Astrocyte (in vitro differentiated cells and primary cell): Measurements from ENCODE around the gene CDKN2B. TPM values are rescaled to one million over a fixed set of nuclear protein-coding genes. Genes with fewer than 3 reads are reported as not detected.

Experiments used
- DNase-seq: peaks from one replicate; pipeline ENCODE4 v3.0.0-alpha.2; 2010; ENCODE audit warnings: low read depth
- FAIRE-seq: peaks from 2 replicates; lab custom pipeline; 2011; peaks lifted over from hg19 to GRCh38; lab: Jason Lieb, UNC
- H2AFZ ChIP-seq: 2 replicates; pipeline ENCODE4 v1.6.0; 2012; ENCODE audit warnings: low read depth, low read length, inconsistent platforms
- H3K27ac ChIP-seq: 2 replicates; pipeline ENCODE4 v1.5.1; 2011; ENCODE audit warnings: low read depth, low read length, inconsistent platforms
- H3K27me3 ChIP-seq: 2 replicates; pipeline ENCODE4 v1.6.0; 2011; ENCODE audit warnings: low read length, inconsistent platforms; ENCODE audit not compliant: insufficient read depth
- H3K36me3 ChIP-seq: 2 replicates; pipeline ENCODE4 v1.5.1; 2011; ENCODE audit warnings: low read length, inconsistent platforms; ENCODE audit not compliant: insufficient read depth
- H3K4me1 ChIP-seq: 2 replicates; pipeline ENCODE4 v1.5.1; 2011; ENCODE audit warnings: low read length, inconsistent platforms; ENCODE audit not compliant: insufficient read depth
- H3K4me2 ChIP-seq: 2 replicates; pipeline ENCODE4 v1.6.0; 2012; ENCODE audit warnings: low read length, inconsistent platforms
- H3K4me3 ChIP-seq: 2 replicates; pipeline ENCODE4 v1.5.1; 2011; ENCODE audit warnings: low read depth, mild to moderate bottlenecking, low read length, inconsistent platforms; ENCODE audit not compliant: insufficient read depth
- H3K79me2 ChIP-seq: 2 replicates; pipeline ENCODE4 v1.6.0; 2012; ENCODE audit warnings: mild to moderate bottlenecking, low read length, inconsistent platforms; ENCODE audit not compliant: insufficient read depth
- H3K9ac ChIP-seq: 2 replicates; pipeline ENCODE4 v1.6.0; 2012; ENCODE audit warnings: mild to moderate bottlenecking, low read length, inconsistent platforms
- H3K9me3 ChIP-seq: 2 replicates; pipeline ENCODE4 v1.5.1; 2012; ENCODE audit warnings: low read depth, mild to moderate bottlenecking, low read length, inconsistent platforms; ENCODE audit not compliant: insufficient read depth
- H4K20me1 ChIP-seq: 2 replicates; pipeline ENCODE4 v1.6.0; 2012; ENCODE audit warnings: low read length, inconsistent platforms; ENCODE audit not compliant: insufficient read depth
- H3K27ac Mint-ChIP-seq: one replicate; pipeline ENCODE4 v1.8.0; 2021; ENCODE audit warnings: mild to moderate bottlenecking, mixed read lengths; ENCODE audit not compliant: unreplicated experiment
- H3K27me3 Mint-ChIP-seq: one replicate; pipeline ENCODE4 v1.8.0; 2021; ENCODE audit warnings: low read depth, mixed read lengths; ENCODE audit not compliant: unreplicated experiment
- H3K36me3 Mint-ChIP-seq: one replicate; pipeline ENCODE4 v1.8.0; 2021; ENCODE audit warnings: low read depth, mixed read lengths; ENCODE audit not compliant: unreplicated experiment
- H3K4me1 Mint-ChIP-seq: one replicate; pipeline ENCODE4 v1.8.0; 2021; ENCODE audit warnings: low read depth, mixed read lengths; ENCODE audit not compliant: unreplicated experiment
- H3K4me3 Mint-ChIP-seq: one replicate; pipeline ENCODE4 v1.8.0; 2021; ENCODE audit warnings: mild to moderate bottlenecking, moderate library complexity, mixed read lengths; ENCODE audit not compliant: unreplicated experiment
- H3K9me3 Mint-ChIP-seq: one replicate; pipeline ENCODE4 v1.8.0; 2021; ENCODE audit warnings: mild to moderate bottlenecking, mixed read lengths; ENCODE audit not compliant: unreplicated experiment
- CTCF ChIP-seq: IDR thresholded peaks from 2 replicates; pipeline ENCODE4 v1.5.1; 2011; ENCODE audit warnings: low read depth, mild to moderate bottlenecking, inconsistent platforms, low read length, moderate library complexity; ENCODE audit not compliant: insufficient read depth
- EZH2 ChIP-seq: IDR thresholded peaks from 2 replicates; pipeline ENCODE4 v1.6.1; 2012; ENCODE audit warnings: mild to moderate bottlenecking, low read length, inconsistent platforms; ENCODE audit not compliant: insufficient read depth
- total RNA-seq: library from RNA; stranded (reverse); gene quantifications from 2 replicates; pipeline ENCODE4 v1.2.1, GENCODE V29; 2021

The CDKN2B gene
- total RNA-seq, 1 donor from 2014 or later = 306 TPM

GRCh38 chr9:22028394-22028793, 19.3 kb upstream of the CDKN2B start:
- no peaks in the 10 kb centered on the region for H4K20me1 ChIP-seq
- H3K79me2 ChIP-seq = peaks cover 14% of the 10 kb centered on the region
- H3K4me3 ChIP-seq = no peak overlapping the region
- DNase-seq (no peak), FAIRE-seq (no peak)
- Mint-ChIP-seq H3K36me3 (peaks cover 2% of the 10 kb centered on the region), H3K4me3 (no peak overlapping the region), H3K9me3 (no peaks in the 10 kb centered on the region), H3K27ac (no peak overlapping the region), H3K4me1 (peaks cover 13% of the 10 kb centered on the region), H3K27me3 (peaks cover 2% of the 10 kb centered on the region)
- H3K27ac ChIP-seq = no peak overlapping the region
- H3K4me1 ChIP-seq = peaks cover 11% of the 10 kb centered on the region
- H2AFZ ChIP-seq = no peak overlapping the region
- no peaks in the 10 kb centered on the region for H3K36me3 ChIP-seq
- H3K27me3 ChIP-seq = no peaks in the 10 kb centered on the region
- no peak overlapping the region for H3K9ac ChIP-seq
- H3K9me3 ChIP-seq = no peaks in the 10 kb centered on the region
- no peak for TF ChIP-seq EZH2
- TF ChIP-seq CTCF = no peak
- H3K4me2 ChIP-seq = no peak overlapping the region

- H3K9me3 Mint-ChIP-seq = peaks cover 7% of the 10 kb centered on the region
- H3K36me3 Mint-ChIP-seq = peaks cover 5% of the 10 kb centered on the region
- H3K4me1 Mint-ChIP-seq = peaks cover 11% of the 10 kb centered on the region
- H3K27me3 Mint-ChIP-seq = peaks cover 5% of the 10 kb centered on the region
- Histone ChIP-seq H3K79me2 (peaks cover 14% of the 10 kb centered on the region), H3K27ac (no peak overlapping the region), H3K4me2 (no peak overlapping the region), H3K9me3 (no peaks in the 10 kb centered on the region), H3K36me3 (no peaks in the 10 kb centered on the region), H3K27me3 (no peaks in the 10 kb centered on the region), H3K4me1 (peaks cover 11% of the 10 kb centered on the region), H3K9ac (no peak overlapping the region), H3K4me3 (no peak overlapping the region), H4K20me1 (no peaks in the 10 kb centered on the region), H2AFZ (no peak overlapping the region)
- no peak overlapping the region for H3K27ac Mint-ChIP-seq
- FAIRE-seq (no peak), DNase-seq (no peak)
- TF ChIP-seq CTCF (no peak), EZH2 (no peak)
- no peak overlapping the region for H3K4me3 Mint-ChIP-seq
Measured at GRCh38 chr9:22026696-22027095, 17.6 kb upstream of the CDKN2B start.

- H3K27ac Mint-ChIP-seq = no peak overlapping the region
- Histone ChIP-seq H3K9me3 (no peaks in the 10 kb centered on the region), H3K79me2 (peaks cover 14% of the 10 kb centered on the region), H3K4me1 (no peaks in the 10 kb centered on the region), H3K36me3 (no peaks in the 10 kb centered on the region), H3K27ac (no peak overlapping the region), H3K4me2 (no peak overlapping the region), H3K9ac (no peak overlapping the region), H3K27me3 (no peaks in the 10 kb centered on the region), H3K4me3 (no peak overlapping the region), H4K20me1 (no peaks in the 10 kb centered on the region), H2AFZ (no peak overlapping the region)
- TF ChIP-seq EZH2 (no peak), CTCF (no peak)
- DNase-seq = no peak
- no peaks in the 10 kb centered on the region for H3K4me1 Mint-ChIP-seq
- no peak overlapping the region for H3K4me3 Mint-ChIP-seq
- H3K36me3 Mint-ChIP-seq = peaks cover 5% of the 10 kb centered on the region
- H3K9me3 Mint-ChIP-seq = peaks cover 16% of the 10 kb centered on the region
- FAIRE-seq = no peak
- H3K27me3 Mint-ChIP-seq = peaks cover 5% of the 10 kb centered on the region
Measured at GRCh38 chr9:22022396-22022795, 13.3 kb upstream of the CDKN2B start.
